Measurements from ENCODE around the gene NUP62.
A peak's percentile ranks its signal among the peaks of the same experiment; 100 is the strongest.

NUP62 gene

GRCh38 chr19:49908480-49909420 lies 20.6 kb downstream of the NUP62 start:
- H3K27me3 ChIP-seq (ENCODE audit: control insufficient read depth in 5 of 5, insufficient read depth in 4 of 5, low read length in 5 of 5), result no peaks in the 10 kb centered on the region
- no peaks in the 10 kb centered on the region for H3K9me3 ChIP-seq (ENCODE audit: control insufficient read depth in 5 of 5, low read length in 5 of 5)
- peaks cover 0 to 28% (median 11%) of the 10 kb centered on the region in 5 donors for H3K4me1 ChIP-seq (ENCODE audit: control insufficient read depth in 5 of 5, insufficient read depth in 5 of 5, low read length in 5 of 5)
- H3K27ac ChIP-seq (ENCODE audit: low read depth, low read length), result no peak overlapping the region
- no peak overlapping the region for H3K9ac ChIP-seq (ENCODE audit: low read length in 5 of 5)
- H3K36me3 ChIP-seq (ENCODE audit: control insufficient read depth in 5 of 5, insufficient read depth in 5 of 5, low read length in 5 of 5), result peaks cover 0 to 54% (median 38%) of the 10 kb centered on the region in 5 donors
- no peak overlapping the region for H3K4me3 ChIP-seq (ENCODE audit: low read depth in 1 of 5, low read length in 5 of 5)

- peaks cover 0 to 45% (median 31%) of the 10 kb centered on the region in 5 donors for H3K36me3 ChIP-seq (ENCODE audit: control insufficient read depth in 5 of 5, insufficient read depth in 5 of 5, low read length in 5 of 5)
- peaks cover 0 to 29% (median 11%) of the 10 kb centered on the region in 5 donors for H3K4me1 ChIP-seq (ENCODE audit: control insufficient read depth in 5 of 5, insufficient read depth in 5 of 5, low read length in 5 of 5)
- no peak overlapping the region for H3K4me3 ChIP-seq (ENCODE audit: low read depth in 1 of 5, low read length in 5 of 5)
- no peaks in the 10 kb centered on the region for H3K9me3 ChIP-seq (ENCODE audit: control insufficient read depth in 5 of 5, low read length in 5 of 5)
- no peak overlapping the region for H3K9ac ChIP-seq (ENCODE audit: low read length in 5 of 5)
- H3K27ac ChIP-seq (ENCODE audit: low read depth, low read length), result no peak overlapping the region
- no peaks in the 10 kb centered on the region for H3K27me3 ChIP-seq (ENCODE audit: control insufficient read depth in 5 of 5, insufficient read depth in 4 of 5, low read length in 5 of 5)
Measured at GRCh38 chr19:49907745-49908446, 21.4 kb downstream of the NUP62 start.

GRCh38 chr19:49906879-49907564 lies 22.3 kb downstream of the NUP62 start:
- no peak overlapping the region for H3K4me3 ChIP-seq (ENCODE audit: low read depth in 1 of 5, low read length in 5 of 5)
- no peaks in the 10 kb centered on the region for H3K27me3 ChIP-seq (ENCODE audit: control insufficient read depth in 5 of 5, insufficient read depth in 4 of 5, low read length in 5 of 5)
- no peaks in the 10 kb centered on the region for H3K9me3 ChIP-seq (ENCODE audit: control insufficient read depth in 5 of 5, low read length in 5 of 5)
- peak overlapping the region in 1 of 5 donors; percentile 57 for H3K9ac ChIP-seq (ENCODE audit: low read length in 5 of 5)
- H3K27ac ChIP-seq (ENCODE audit: low read depth, low read length), result no peak overlapping the region
- peaks cover 0 to 38% (median 28%) of the 10 kb centered on the region in 5 donors for H3K36me3 ChIP-seq (ENCODE audit: control insufficient read depth in 5 of 5, insufficient read depth in 5 of 5, low read length in 5 of 5)
- H3K4me1 ChIP-seq (ENCODE audit: control insufficient read depth in 5 of 5, insufficient read depth in 5 of 5, low read length in 5 of 5), result peaks cover 0 to 29% (median 11%) of the 10 kb centered on the region in 5 donors

- Histone ChIP-seq H3K27me3 (ENCODE audit: control insufficient read depth in 5 of 5, insufficient read depth in 4 of 5, low read length in 5 of 5) (no peaks in the 10 kb centered on the region), H3K9ac (ENCODE audit: low read length in 5 of 5) (peak overlapping the region in 2 of 5 donors; percentile 23 to 40), H3K27ac (ENCODE audit: low read depth, low read length) (no peak overlapping the region), H3K4me1 (ENCODE audit: control insufficient read depth in 5 of 5, insufficient read depth in 5 of 5, low read length in 5 of 5) (peaks cover 0 to 8% (median 0%) of the 10 kb centered on the region in 5 donors), H3K9me3 (ENCODE audit: control insufficient read depth in 5 of 5, low read length in 5 of 5) (no peaks in the 10 kb centered on the region), H3K4me3 (ENCODE audit: low read depth in 1 of 5, low read length in 5 of 5) (no peak overlapping the region), H3K36me3 (ENCODE audit: control insufficient read depth in 5 of 5, insufficient read depth in 5 of 5, low read length in 5 of 5) (peaks cover 0 to 30% (median 24%) of the 10 kb centered on the region in 5 donors)
Measured at GRCh38 chr19:49904136-49904535, 25.2 kb downstream of the NUP62 start.

- Histone ChIP-seq H3K9ac (ENCODE audit: low read length in 5 of 5) (peak within 1 kb of the TSS in 2 of 5 donors; percentile 30 to 59), H3K27ac (ENCODE audit: low read depth, low read length) (peak within 1 kb of the TSS; percentile 65), H3K36me3 (ENCODE audit: control insufficient read depth in 5 of 5, insufficient read depth in 5 of 5, low read length in 5 of 5) (no peaks in the 10 kb centered on the region), H3K27me3 (ENCODE audit: control insufficient read depth in 5 of 5, insufficient read depth in 4 of 5, low read length in 5 of 5) (peaks cover 0 to 23% (median 5%) of the 10 kb centered on the region in 5 donors), H3K9me3 (ENCODE audit: control insufficient read depth in 5 of 5, low read length in 5 of 5) (no peaks in the 10 kb centered on the region), H3K4me1 (ENCODE audit: control insufficient read depth in 5 of 5, insufficient read depth in 5 of 5, low read length in 5 of 5) (peaks cover 0 to 30% (median 11%) of the 10 kb centered on the region in 5 donors), H3K4me3 (ENCODE audit: low read depth in 1 of 5, low read length in 5 of 5) (peak within 1 kb of the TSS in 1 of 5 donors; percentile 40)
Measured at GRCh38 chr19:49896863-49897621, 32.3 kb downstream of the NUP62 start, which contains the start of gene IL4I1. IL4I1 (minus strand) TSS chr19:49896887; CDS start chr19:49896160, 727 bp downstream.

GRCh38 chr19:49895566-49896297 lies 33.6 kb downstream of the NUP62 start:
- Histone ChIP-seq H3K4me1 (ENCODE audit: control insufficient read depth in 5 of 5, insufficient read depth in 5 of 5, low read length in 5 of 5) (peaks cover 0 to 30% (median 14%) of the 10 kb centered on the region in 5 donors), H3K27ac (ENCODE audit: low read depth, low read length) (no peak overlapping the region)

GRCh38 chr19:49894879-49895565 lies 34.3 kb downstream of the NUP62 start:
- Histone ChIP-seq H3K9me3 (ENCODE audit: control insufficient read depth in 5 of 5, low read length in 5 of 5) (no peaks in the 10 kb centered on the region), H3K4me3 (ENCODE audit: low read depth in 1 of 5, low read length in 5 of 5) (no peak overlapping the region), H3K27ac (ENCODE audit: low read depth, low read length) (no peak overlapping the region), H3K36me3 (ENCODE audit: control insufficient read depth in 5 of 5, insufficient read depth in 5 of 5, low read length in 5 of 5) (no peaks in the 10 kb centered on the region), H3K9ac (ENCODE audit: low read length in 5 of 5) (no peak overlapping the region), H3K4me1 (ENCODE audit: control insufficient read depth in 5 of 5, insufficient read depth in 5 of 5, low read length in 5 of 5) (peaks cover 0 to 34% (median 18%) of the 10 kb centered on the region in 5 donors), H3K27me3 (ENCODE audit: control insufficient read depth in 5 of 5, insufficient read depth in 4 of 5, low read length in 5 of 5) (peaks cover 0 to 27% (median 9%) of the 10 kb centered on the region in 5 donors)

More at GRCh38 chr19:49895566-49896297, 33.6 kb downstream of the NUP62 start:
- Histone ChIP-seq H3K4me3 (ENCODE audit: low read depth in 1 of 5, low read length in 5 of 5) (peak overlapping the region in 1 of 5 donors; percentile 38), H3K9me3 (ENCODE audit: control insufficient read depth in 5 of 5, low read length in 5 of 5) (no peaks in the 10 kb centered on the region), H3K9ac (ENCODE audit: low read length in 5 of 5) (no peak overlapping the region), H3K36me3 (ENCODE audit: control insufficient read depth in 5 of 5, insufficient read depth in 5 of 5, low read length in 5 of 5) (no peaks in the 10 kb centered on the region), H3K27me3 (ENCODE audit: control insufficient read depth in 5 of 5, insufficient read depth in 4 of 5, low read length in 5 of 5) (peaks cover 0 to 27% (median 9%) of the 10 kb centered on the region in 5 donors)

- no peak overlapping the region for H3K4me3 ChIP-seq (ENCODE audit: low read depth in 1 of 5, low read length in 5 of 5)
- H3K9me3 ChIP-seq (ENCODE audit: control insufficient read depth in 5 of 5, low read length in 5 of 5), result no peaks in the 10 kb centered on the region
- no peak overlapping the region for H3K9ac ChIP-seq (ENCODE audit: low read length in 5 of 5)
- H3K36me3 ChIP-seq (ENCODE audit: control insufficient read depth in 5 of 5, insufficient read depth in 5 of 5, low read length in 5 of 5), result no peaks in the 10 kb centered on the region
- H3K27ac ChIP-seq (ENCODE audit: low read depth, low read length), result no peak overlapping the region
- H3K27me3 ChIP-seq (ENCODE audit: control insufficient read depth in 5 of 5, insufficient read depth in 4 of 5, low read length in 5 of 5), result peaks cover 0 to 27% (median 9%) of the 10 kb centered on the region in 5 donors
- peaks cover 0 to 39% (median 19%) of the 10 kb centered on the region in 5 donors for H3K4me1 ChIP-seq (ENCODE audit: control insufficient read depth in 5 of 5, insufficient read depth in 5 of 5, low read length in 5 of 5)
Measured at GRCh38 chr19:49894011-49894664, 35.2 kb downstream of the NUP62 start.

Measured in subcutaneous abdominal adipose tissue (tissue), 5 donors.